WERI-Rb-1 (cell line): ENCODE results near the gene SMIM24.

Source experiments
- DNase-seq: peaks from one replicate; pipeline ENCODE4 v3.0.0-alpha.2; 2020
- H3K27ac ChIP-seq: fragments of 250-450 bp; sonication (Bioruptor Pico); 2 replicates; pipeline ENCODE4 v1.5.1; 2020; ENCODE audit warnings: mild to moderate bottlenecking, moderate library complexity
- H3K27me3 ChIP-seq: fragments of 250-450 bp; sonication (Bioruptor Pico); 2 replicates; pipeline ENCODE4 v1.5.1; 2021; ENCODE audit warnings: mild to moderate bottlenecking, low read depth, moderate library complexity; ENCODE audit not compliant: insufficient read depth, severe bottlenecking
- H3K36me3 ChIP-seq: fragments of 250-450 bp; sonication (Bioruptor Pico); 2 replicates; pipeline ENCODE4 v1.5.1; 2020; ENCODE audit warnings: mild to moderate bottlenecking, moderate library complexity
- H3K4me3 ChIP-seq: 2 replicates; pipeline ENCODE4 v1.5.1; 2011; ENCODE audit warnings: low read depth, mild to moderate bottlenecking, control low read depth, low read length
- H3K9me3 ChIP-seq: fragments of 250-450 bp; sonication (Bioruptor Pico); 2 replicates; pipeline ENCODE4 v1.5.1; 2021; ENCODE audit warnings: mild to moderate bottlenecking, moderate library complexity; ENCODE audit not compliant: severe bottlenecking
- TF ChIP-seq, protein P1 (sequence below): IDR thresholded peaks from 2 replicates; pipeline ENCODE4 v1.5.1; 2011; ENCODE audit warnings: low read depth, mild to moderate bottlenecking, control low read depth, inconsistent platforms, low read length

The SMIM24 gene

DNA sequence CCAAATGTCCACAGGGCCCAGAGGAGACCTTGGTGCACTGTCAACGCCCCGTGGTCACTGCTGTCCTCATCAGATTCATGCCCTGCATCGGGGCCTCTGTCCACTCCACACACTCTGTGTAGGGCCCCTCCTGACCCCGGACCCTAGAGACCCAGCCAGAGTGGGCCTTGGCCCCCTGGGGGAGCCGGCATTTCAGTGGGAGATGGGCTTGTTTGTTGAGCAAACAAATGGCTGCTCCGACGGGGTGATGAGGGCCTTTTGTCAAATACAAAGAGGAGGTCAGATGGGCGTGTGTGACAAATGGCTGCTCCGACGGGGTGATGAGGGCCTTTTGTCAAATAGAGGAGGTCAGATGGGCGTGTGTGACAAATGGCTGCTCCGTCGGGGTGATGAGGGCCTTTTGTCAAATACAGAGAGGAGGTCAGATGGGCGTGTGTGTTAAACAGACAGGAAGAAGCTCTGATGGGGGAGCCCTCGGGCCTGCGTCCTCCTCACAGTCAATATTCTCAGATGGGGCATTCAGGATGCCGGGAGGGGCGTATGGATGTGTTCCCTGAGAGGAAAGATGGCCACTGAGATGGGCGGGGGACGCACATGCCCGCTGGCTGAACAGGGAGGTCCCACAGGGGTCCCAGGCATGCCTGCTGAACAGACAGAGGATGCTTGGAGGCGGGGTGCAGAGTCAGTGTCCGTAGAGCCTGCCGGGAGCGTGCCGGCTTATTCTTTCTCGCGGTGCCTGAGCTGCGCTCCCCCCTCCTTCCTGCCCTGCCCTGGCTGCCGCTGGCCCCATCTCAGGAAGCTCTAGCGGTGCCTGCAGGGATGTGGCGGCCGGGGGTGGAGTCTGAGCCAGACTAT is 36.3 kb downstream of the SMIM24 start:
- Histone ChIP-seq H3K4me3 (no peak overlapping the region), H3K36me3 (peaks cover 38% of the 10 kb centered on the region), H3K9me3 (no peaks in the 10 kb centered on the region), H3K27me3 (no peaks in the 10 kb centered on the region), H3K27ac (no peak overlapping the region)
- TF ChIP-seq, protein P1, sequence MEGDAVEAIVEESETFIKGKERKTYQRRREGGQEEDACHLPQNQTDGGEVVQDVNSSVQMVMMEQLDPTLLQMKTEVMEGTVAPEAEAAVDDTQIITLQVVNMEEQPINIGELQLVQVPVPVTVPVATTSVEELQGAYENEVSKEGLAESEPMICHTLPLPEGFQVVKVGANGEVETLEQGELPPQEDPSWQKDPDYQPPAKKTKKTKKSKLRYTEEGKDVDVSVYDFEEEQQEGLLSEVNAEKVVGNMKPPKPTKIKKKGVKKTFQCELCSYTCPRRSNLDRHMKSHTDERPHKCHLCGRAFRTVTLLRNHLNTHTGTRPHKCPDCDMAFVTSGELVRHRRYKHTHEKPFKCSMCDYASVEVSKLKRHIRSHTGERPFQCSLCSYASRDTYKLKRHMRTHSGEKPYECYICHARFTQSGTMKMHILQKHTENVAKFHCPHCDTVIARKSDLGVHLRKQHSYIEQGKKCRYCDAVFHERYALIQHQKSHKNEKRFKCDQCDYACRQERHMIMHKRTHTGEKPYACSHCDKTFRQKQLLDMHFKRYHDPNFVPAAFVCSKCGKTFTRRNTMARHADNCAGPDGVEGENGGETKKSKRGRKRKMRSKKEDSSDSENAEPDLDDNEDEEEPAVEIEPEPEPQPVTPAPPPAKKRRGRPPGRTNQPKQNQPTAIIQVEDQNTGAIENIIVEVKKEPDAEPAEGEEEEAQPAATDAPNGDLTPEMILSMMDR: no peak
- DNase-seq: no peak

DNA sequence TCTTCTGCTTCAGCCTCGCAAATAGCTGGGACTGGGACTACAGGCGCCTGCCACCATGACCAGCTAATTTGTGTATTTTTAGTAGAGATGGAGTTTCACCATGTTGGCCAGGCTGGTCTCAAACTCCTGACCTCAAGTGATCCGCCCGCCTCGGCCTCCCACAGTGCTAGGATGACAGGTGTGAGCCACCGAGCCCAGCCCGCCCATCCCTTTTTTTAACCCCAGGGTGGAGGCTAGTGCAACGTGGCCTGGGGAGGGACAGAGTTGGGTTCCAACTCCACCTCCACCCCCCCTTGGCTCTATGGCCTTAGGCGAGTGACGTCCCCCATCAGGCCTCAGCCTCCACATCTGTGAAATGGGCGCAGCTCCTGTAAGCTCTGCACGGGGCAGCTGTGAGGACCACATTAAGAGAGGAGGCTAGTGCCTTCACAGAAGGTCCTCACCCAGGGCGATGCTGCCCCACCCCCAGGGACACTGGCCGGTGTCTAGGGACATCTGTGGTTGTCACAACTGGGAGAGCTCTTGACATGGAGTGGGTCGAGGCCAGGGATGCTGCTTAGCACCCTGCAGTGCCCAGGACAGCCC is 37.7 kb downstream of the SMIM24 start:
- Histone ChIP-seq H3K36me3 (peaks cover 41% of the 10 kb centered on the region), H3K9me3 (no peaks in the 10 kb centered on the region), H3K27ac (no peak overlapping the region), H3K4me3 (no peak overlapping the region), H3K27me3 (no peaks in the 10 kb centered on the region)
- no peak for DNase-seq
- TF ChIP-seq, protein P1: no peak

DNA sequence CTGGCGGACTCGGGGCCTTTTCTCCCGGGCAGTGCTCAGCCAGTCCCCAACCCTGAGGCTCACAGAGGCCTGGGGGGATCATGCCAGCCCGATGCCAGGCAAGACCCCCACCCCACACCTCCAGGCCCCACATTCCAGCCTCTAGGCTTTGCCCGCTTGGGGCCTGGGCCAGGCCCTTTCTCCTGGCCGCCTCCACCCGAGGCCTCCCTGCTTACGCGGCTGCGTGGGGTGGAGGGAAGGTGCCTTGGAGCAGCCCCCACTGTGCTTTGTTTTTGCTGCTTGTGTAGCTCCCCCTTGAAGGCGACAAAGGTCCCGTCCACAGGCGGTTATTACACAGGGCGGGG is 38.4 kb downstream of the SMIM24 start:
- no peak for DNase-seq
- Histone ChIP-seq H3K4me3 (no peak overlapping the region), H3K27me3 (no peaks in the 10 kb centered on the region), H3K36me3 (peaks cover 41% of the 10 kb centered on the region), H3K27ac (peak overlapping the region; percentile 31; the same call in 1 of the 2 replicates), H3K9me3 (no peaks in the 10 kb centered on the region)
- TF ChIP-seq, protein P1: no peak

DNA sequence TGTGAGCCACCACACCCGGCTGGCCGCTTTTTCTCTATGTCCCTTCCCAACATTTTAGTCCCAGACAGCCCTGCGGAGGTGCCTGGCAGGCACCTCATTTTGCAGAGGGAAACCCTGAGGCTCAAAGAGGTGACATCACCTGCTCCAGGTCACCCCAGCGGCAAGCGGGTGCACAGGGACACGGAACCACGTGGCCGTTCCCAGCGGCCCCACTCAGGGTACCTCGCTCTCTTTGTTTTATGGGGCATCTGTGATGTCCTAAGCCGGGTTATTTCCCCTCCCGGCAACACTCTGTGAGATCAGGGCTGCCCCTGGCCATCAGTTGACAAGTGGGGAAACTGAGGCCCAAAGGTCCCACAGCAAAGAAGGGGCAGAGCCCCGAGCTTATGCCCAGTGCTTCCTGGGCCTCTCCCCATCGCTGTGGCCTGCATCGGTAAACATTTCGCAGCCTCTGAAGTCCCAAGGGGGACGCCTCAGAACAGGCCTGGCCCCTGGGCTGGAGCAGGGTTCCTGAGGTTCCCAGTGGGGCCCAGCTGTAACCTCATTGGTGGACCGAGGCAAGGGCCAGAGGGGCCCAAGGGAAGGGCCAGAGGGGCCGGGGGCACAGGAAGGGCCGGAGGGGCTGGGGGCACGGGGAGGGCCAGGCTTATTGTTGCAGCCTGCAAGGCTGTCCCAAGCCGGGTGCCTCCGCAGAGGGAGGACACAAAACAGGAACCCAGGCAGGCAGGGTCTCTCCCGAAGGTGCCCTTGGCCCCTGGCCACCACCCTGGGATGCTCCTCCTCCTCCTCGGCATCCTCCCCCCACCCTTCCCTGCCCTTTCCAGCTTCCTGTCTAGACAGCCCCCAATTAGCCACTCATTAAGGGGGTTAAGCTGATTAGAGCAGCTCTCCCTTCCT is 39.0 kb downstream of the SMIM24 start:
- peaks cover 47% of the 10 kb centered on the region for H3K36me3 ChIP-seq
- H3K4me3 ChIP-seq: no peak overlapping the region
- TF ChIP-seq, protein P1: no peak
- H3K27ac ChIP-seq: peak overlapping the region; percentile 31; the same call in 1 of the 2 replicates
- no peaks in the 10 kb centered on the region for H3K9me3 ChIP-seq
- H3K27me3 ChIP-seq: no peaks in the 10 kb centered on the region
- peak; percentile 58 for DNase-seq

DNA sequence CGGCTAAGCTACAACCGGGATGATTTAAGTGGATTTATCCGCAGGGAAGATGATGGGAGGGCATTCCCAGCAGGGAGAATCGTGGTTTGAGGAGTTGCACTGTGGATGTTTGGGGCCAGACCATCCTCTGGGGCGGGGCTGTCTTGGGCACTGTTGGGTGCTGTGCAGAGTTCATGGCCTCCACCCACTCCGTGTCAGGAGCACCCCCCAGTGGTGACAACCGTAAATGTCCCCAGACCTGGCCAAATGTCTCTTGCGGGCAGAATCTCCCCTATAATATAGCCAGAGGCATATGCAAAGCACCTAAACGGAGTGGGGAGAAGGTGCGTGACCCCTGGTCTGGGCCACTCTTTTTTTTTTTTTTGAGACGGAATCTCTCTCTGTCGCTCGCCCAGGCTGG is 40.2 kb downstream of the SMIM24 start:
- Histone ChIP-seq H3K27me3 (no peaks in the 10 kb centered on the region), H3K36me3 (peaks cover 51% of the 10 kb centered on the region), H3K9me3 (no peaks in the 10 kb centered on the region)

More for the DNA sequence above, 40.2 kb downstream of the SMIM24 start:
- Histone ChIP-seq H3K27ac (no peak overlapping the region), H3K4me3 (no peak overlapping the region)
- TF ChIP-seq, protein P1: peak; percentile 88
- peak; percentile 78 for DNase-seq
